ENCODE results near the gene ZFAND2B.

The ZFAND2B gene

DNA sequence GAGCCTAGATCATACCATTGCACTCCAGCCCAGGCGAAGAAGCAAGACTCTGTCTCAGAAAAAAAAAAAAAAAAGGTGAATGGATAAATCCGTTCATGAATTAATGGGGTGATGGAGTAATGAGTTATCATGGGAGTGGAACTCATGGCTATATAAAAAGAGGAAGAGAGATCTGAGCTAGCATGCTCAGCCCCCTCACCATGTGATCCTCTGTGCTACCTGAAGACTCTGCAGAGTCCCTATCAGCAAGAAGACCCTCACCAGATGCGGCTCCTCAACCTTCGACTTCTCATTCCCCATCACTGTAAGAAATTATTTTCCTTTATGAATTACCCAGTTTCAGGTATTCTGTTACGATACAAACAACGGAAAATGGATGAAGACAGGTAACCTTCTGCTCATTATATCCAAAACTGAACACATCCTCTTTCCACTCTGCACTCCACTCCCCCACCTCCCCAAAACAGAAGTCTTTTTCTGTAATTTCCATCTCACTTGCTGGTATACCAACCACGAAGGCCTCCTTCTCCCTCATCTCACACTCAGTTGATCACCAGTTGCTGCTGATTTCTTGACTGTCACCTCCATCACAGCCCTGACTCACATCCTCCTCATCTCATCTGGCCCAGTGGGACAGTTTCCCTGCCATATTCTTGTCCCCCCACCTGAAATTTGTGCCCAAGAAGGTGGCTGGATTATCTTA, 19.7 kb upstream of the ZFAND2B start:
- TF ChIP-seq TAF1 (IDR thresholded peaks at IDR 0.05; ENCODE audit: borderline replicate concordance, insufficient read depth, low read length) (no peak), SIN3A (IDR thresholded peaks at IDR 0.05; ENCODE audit: borderline replicate concordance, insufficient read depth, low read length) (no peak), POLR2AphosphoS5 (IDR thresholded peaks at IDR 0.05; ENCODE audit: low read depth, low read length) (no peak), FOXP2 (optimal IDR thresholded peaks at IDR 0.05; ENCODE audit: borderline replicate concordance, extremely low read depth, extremely low read length, insufficient read depth) (no peak)
- TF ChIP-seq, protein P1, sequence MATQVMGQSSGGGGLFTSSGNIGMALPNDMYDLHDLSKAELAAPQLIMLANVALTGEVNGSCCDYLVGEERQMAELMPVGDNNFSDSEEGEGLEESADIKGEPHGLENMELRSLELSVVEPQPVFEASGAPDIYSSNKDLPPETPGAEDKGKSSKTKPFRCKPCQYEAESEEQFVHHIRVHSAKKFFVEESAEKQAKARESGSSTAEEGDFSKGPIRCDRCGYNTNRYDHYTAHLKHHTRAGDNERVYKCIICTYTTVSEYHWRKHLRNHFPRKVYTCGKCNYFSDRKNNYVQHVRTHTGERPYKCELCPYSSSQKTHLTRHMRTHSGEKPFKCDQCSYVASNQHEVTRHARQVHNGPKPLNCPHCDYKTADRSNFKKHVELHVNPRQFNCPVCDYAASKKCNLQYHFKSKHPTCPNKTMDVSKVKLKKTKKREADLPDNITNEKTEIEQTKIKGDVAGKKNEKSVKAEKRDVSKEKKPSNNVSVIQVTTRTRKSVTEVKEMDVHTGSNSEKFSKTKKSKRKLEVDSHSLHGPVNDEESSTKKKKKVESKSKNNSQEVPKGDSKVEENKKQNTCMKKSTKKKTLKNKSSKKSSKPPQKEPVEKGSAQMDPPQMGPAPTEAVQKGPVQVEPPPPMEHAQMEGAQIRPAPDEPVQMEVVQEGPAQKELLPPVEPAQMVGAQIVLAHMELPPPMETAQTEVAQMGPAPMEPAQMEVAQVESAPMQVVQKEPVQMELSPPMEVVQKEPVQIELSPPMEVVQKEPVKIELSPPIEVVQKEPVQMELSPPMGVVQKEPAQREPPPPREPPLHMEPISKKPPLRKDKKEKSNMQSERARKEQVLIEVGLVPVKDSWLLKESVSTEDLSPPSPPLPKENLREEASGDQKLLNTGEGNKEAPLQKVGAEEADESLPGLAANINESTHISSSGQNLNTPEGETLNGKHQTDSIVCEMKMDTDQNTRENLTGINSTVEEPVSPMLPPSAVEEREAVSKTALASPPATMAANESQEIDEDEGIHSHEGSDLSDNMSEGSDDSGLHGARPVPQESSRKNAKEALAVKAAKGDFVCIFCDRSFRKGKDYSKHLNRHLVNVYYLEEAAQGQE (IDR thresholded peaks at IDR 0.05; ENCODE audit: insufficient read depth in 1 of 2, low read depth in 2 of 2, low read length in 2 of 2): no peak

DNA sequence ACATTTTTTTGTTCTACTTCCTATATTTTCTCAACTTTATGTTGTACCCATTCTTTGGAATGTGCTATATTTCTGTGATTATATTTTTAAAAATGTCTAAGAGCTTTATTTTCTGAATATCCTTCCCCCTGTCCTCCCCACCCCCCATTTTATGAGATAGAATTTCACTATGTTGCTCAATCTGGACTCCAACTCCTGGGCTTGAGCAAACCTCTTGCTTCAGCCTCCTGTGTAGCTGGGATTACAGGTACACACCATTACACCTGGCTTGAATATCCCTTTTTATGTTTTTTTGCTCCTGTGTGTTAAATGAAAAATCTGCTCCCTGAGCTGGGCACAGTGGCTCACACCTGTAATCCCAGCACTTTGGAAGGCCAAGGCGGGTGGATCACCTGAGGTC, 9.2 kb upstream of the ZFAND2B start:
- TF ChIP-seq SIN3A (IDR thresholded peaks at IDR 0.05; ENCODE audit: borderline replicate concordance, insufficient read depth, low read length): no peak
- no peak for TF ChIP-seq TAF1 (IDR thresholded peaks at IDR 0.05; ENCODE audit: borderline replicate concordance, insufficient read depth, low read length)
- TF ChIP-seq, protein P1 (IDR thresholded peaks at IDR 0.05; ENCODE audit: insufficient read depth in 1 of 2, low read depth in 2 of 2, low read length in 2 of 2): no peak
- no peak for TF ChIP-seq POLR2AphosphoS5 (IDR thresholded peaks at IDR 0.05; ENCODE audit: low read depth, low read length)
- no peak for TF ChIP-seq FOXP2 (optimal IDR thresholded peaks at IDR 0.05; ENCODE audit: borderline replicate concordance, extremely low read depth, extremely low read length, insufficient read depth)

DNA sequence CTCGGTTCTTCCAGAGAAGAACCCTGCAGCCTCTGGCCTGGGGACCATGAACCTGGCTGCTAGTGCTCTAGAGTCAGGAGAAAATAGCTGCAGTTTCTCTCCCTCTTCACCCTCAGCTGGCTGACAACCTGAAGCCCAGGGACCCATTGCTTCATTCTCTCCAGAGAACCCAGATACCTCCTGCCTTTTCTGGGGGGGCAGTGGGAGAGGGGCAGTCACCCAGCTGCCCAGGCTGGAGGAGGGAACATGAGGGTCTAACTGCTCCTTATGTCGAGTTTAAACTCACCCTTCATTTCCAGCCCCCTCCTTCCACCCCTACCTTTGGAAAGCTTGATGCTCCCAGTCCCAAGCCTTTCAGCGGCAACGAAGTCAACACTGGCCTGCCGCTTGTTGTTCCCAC, 7.6 kb upstream of the ZFAND2B start:
- no peak for TF ChIP-seq SIN3A (IDR thresholded peaks at IDR 0.05; ENCODE audit: borderline replicate concordance, insufficient read depth, low read length)

DNA sequence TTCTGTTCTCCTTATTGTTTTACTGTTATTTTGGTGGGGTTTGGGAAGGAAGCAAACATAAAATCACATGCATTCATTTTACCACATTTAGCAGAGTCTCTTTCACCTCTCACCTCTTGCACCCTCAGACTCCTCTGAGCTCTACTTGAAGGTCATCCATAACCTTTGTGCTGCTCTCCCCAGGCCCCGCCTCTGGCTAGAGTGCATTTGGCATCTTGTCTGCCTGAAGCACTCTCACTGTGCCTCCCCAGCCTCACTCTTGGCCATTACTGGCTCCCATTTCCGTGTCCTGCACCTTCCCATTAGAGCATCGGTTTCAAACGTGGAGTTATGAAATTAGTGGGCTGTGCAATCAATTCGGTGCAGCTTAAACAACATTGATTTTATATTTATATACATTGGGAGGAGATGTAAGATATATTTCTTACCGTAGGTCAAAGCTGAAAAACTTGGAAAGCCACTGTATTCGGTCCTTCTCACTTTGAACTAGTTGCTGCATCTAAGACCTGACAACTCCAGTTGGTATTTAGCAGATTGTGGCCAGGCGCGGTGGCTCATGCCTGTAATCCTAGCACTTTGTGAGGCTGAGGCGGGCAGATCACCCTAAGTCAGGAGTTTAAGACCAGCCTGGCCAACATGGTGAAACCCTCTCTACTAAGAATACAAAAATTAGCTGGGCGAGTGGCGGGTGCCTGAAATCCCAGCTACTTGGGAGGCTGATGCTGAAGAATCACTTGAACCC, 6.9 kb upstream of the ZFAND2B start:
- TF ChIP-seq, protein P1 (IDR thresholded peaks at IDR 0.05; ENCODE audit: insufficient read depth in 1 of 2, low read depth in 2 of 2, low read length in 2 of 2): no peak
- TF ChIP-seq FOXP2 (optimal IDR thresholded peaks at IDR 0.05; ENCODE audit: borderline replicate concordance, extremely low read depth, extremely low read length, insufficient read depth) (no peak), TAF1 (IDR thresholded peaks at IDR 0.05; ENCODE audit: borderline replicate concordance, insufficient read depth, low read length) (no peak), SIN3A (IDR thresholded peaks at IDR 0.05; ENCODE audit: borderline replicate concordance, insufficient read depth, low read length) (no peak), POLR2AphosphoS5 (IDR thresholded peaks at IDR 0.05; ENCODE audit: low read depth, low read length) (no peak)

DNA sequence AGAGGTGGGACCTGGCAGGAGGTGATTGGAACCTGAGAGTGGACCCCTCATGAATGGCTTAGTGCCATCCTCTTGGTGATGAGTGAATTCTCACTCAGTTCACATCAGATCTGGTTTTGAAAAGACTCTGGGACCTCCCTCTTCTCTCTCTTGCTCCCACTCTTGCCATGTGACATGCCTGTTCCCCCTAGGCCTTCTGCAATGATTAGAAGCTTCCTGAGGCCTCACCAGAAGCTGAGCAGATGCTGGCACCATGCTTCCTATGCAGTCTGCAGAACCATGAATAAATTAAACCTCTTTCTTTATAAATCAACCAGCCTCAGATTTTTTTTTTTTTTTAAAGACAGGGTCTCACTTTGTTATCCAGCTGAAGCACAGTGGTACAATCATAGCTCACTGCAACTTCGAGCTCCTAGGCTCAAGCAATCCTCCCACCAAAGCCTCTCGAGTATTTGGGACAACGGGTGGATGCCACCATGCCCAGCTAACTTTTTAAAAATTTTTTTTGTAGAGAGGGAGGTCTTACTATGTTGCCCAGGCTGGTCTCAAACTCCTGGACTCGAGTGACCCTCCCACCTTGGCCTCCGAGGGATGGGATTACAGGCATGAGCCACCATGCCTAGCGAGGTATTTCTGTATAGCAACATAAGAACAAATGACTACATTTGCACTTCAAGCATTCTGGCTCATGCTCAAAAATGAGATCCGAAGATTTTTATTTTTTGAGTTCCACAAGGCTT, 2.0 kb upstream of the ZFAND2B start:
- TF ChIP-seq TAF1 (IDR thresholded peaks at IDR 0.05; ENCODE audit: borderline replicate concordance, insufficient read depth, low read length) (no peak), POLR2AphosphoS5 (IDR thresholded peaks at IDR 0.05; ENCODE audit: low read depth, low read length) (no peak)

DNA sequence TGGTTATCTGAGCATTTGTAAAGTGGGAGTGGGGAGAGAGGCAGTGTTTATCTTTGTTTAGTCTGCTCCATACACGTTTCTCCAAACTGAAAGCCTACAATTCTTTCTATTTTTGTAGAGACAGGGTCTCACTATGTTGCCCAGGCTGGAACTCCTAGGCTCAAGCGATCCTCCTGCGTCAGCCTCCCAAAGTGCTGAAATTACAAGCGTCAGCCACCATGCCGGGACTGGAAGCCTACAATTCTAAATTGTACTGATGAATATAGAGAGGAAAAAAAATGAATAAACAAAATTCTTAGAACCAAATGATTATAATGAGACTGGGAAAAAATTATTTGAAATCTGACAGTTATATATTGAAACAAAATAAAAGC, 1.4 kb upstream of the ZFAND2B start:
- TF ChIP-seq FOXP2 (optimal IDR thresholded peaks at IDR 0.05; ENCODE audit: borderline replicate concordance, extremely low read depth, extremely low read length, insufficient read depth) (no peak), SIN3A (IDR thresholded peaks at IDR 0.05; ENCODE audit: borderline replicate concordance, insufficient read depth, low read length) (no peak), TAF1 (IDR thresholded peaks at IDR 0.05; ENCODE audit: borderline replicate concordance, insufficient read depth, low read length) (no peak), POLR2AphosphoS5 (IDR thresholded peaks at IDR 0.05; ENCODE audit: low read depth, low read length) (no peak)
- TF ChIP-seq, protein P1 (IDR thresholded peaks at IDR 0.05; ENCODE audit: insufficient read depth in 1 of 2, low read depth in 2 of 2, low read length in 2 of 2): no peak
